ENCODE measurements around the gene ARR3. TPM values are rescaled to one million over a fixed set of nuclear protein-coding genes. Genes with fewer than 3 reads are reported as not detected.
"Not testable (repeated sequence)": the region's sequence is repeated elsewhere in the genome, so short reads cannot be mapped to it uniquely, and the experiment has no call there.

ARR3 gene
- polyA plus RNA-seq, 3 donors: not detected

DNA sequence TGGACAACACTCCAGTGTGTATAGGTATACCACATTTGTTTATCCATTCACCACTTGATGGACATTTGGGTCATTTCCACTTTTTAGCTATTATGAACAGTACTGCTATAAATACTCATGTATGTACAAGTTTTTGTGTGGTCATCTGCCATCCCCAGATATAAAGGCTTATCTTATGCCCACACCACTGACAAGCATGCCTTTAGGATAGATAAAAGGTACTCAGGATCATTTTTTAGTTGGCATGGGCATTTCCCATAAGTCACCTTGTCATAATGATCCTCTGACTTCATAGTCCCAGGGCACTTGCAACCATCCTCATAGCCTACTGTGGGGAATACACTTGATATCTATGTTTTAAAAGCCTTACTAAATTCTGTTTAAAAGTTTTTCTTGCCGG is 27.4 kb upstream of the ARR3 start:
- no peaks in the 10 kb centered on the region for H3K36me3 ChIP-seq (replicated peaks in 1 of 2; ENCODE audit: control insufficient read depth in 1 of 2, insufficient read depth in 2 of 2, low read length in 2 of 2)
- no peaks in the 10 kb centered on the region for H3K4me1 ChIP-seq (ENCODE audit: control insufficient read depth in 1 of 2, insufficient read depth in 2 of 2, low read length in 2 of 2)
- H3K27ac ChIP-seq (ENCODE audit: low read depth in 1 of 2, low read length in 2 of 2): no peak overlapping the region
- H3K9ac ChIP-seq (ENCODE audit: insufficient read depth, low read length, poor library complexity, severe bottlenecking): no peak overlapping the region
- Mint-ChIP-seq H3K27me3 (ENCODE audit: low read depth in 3 of 3) (peaks cover 0 to 3% (median 1%) of the 10 kb centered on the region in 3 donors), H3K36me3 (no peaks in the 10 kb centered on the region), H3K4me3 (no peak overlapping the region), H3K9me3 (no peaks in the 10 kb centered on the region), H3K27ac (no peak overlapping the region), H3K4me1 (no peaks in the 10 kb centered on the region)
- H3K4me3 ChIP-seq (replicated peaks in 1 of 3; ENCODE audit: low read depth in 2 of 3, low read length in 3 of 3): no peak overlapping the region
- no peak for DNase-seq
- no peaks in the 10 kb centered on the region for H3K9me3 ChIP-seq (replicated peaks in 1 of 2; ENCODE audit: control insufficient read depth in 1 of 2, insufficient read depth in 1 of 2, low read length in 2 of 2)
- peaks cover 0 to 2% of the 10 kb centered on the region in 2 donors for H3K27me3 ChIP-seq (ENCODE audit: control insufficient read depth in 2 of 2, insufficient read depth in 2 of 2, low read length in 2 of 2)
- no CpG with 5 or more reads among the region's 1 CpG for WGBS (ENCODE audit: insufficient coverage)
- no peak overlapping the region for H3K4me2 ChIP-seq (replicated peaks; ENCODE audit: extremely low read depth, low read length, poor library complexity, severe bottlenecking)
- intact Hi-C loops (cut with micrococcal nuclease): no loop called here
- TF ChIP-seq, protein P1, sequence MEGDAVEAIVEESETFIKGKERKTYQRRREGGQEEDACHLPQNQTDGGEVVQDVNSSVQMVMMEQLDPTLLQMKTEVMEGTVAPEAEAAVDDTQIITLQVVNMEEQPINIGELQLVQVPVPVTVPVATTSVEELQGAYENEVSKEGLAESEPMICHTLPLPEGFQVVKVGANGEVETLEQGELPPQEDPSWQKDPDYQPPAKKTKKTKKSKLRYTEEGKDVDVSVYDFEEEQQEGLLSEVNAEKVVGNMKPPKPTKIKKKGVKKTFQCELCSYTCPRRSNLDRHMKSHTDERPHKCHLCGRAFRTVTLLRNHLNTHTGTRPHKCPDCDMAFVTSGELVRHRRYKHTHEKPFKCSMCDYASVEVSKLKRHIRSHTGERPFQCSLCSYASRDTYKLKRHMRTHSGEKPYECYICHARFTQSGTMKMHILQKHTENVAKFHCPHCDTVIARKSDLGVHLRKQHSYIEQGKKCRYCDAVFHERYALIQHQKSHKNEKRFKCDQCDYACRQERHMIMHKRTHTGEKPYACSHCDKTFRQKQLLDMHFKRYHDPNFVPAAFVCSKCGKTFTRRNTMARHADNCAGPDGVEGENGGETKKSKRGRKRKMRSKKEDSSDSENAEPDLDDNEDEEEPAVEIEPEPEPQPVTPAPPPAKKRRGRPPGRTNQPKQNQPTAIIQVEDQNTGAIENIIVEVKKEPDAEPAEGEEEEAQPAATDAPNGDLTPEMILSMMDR (IDR thresholded peaks at IDR 0.05): no peak
- no peaks in the 10 kb centered on the region for H3K79me2 ChIP-seq (ENCODE audit: insufficient read depth, low read length)
- H2AFZ ChIP-seq (ENCODE audit: insufficient read depth, low read depth, low read length, poor library complexity, severe bottlenecking): no peak overlapping the region
- no peaks in the 10 kb centered on the region for H4K20me1 ChIP-seq (ENCODE audit: insufficient read depth, low read length)

DNA sequence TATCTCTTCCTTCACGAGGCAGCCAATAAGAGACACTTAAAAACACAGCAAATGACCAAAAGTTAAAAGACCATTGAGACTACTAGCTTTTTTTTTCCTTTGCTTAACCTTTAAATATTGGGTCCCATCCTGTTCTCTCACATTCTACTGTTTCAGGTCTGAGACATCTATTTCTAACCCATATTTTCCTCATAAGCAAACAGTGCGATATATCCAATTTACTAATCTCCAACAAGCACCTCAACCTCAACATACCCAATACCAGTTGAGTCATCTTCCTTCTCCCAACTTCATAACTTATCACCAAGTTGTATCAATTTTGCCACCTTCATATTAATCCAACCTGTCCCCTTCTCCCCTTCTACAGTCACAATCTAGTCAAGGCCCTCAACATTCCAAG is 26.6 kb upstream of the ARR3 start:
- H3K27me3 ChIP-seq (ENCODE audit: control insufficient read depth in 2 of 2, insufficient read depth in 2 of 2, low read length in 2 of 2): peaks cover 0 to 2% of the 10 kb centered on the region in 2 donors
- H3K27me3 Mint-ChIP-seq (ENCODE audit: low read depth in 3 of 3): peaks cover 0 to 3% (median 1%) of the 10 kb centered on the region in 3 donors
- H2AFZ ChIP-seq (ENCODE audit: insufficient read depth, low read depth, low read length, poor library complexity, severe bottlenecking): no peak overlapping the region
- H3K36me3 ChIP-seq (replicated peaks in 1 of 2; ENCODE audit: control insufficient read depth in 1 of 2, insufficient read depth in 2 of 2, low read length in 2 of 2): no peaks in the 10 kb centered on the region
- intact Hi-C loops (cut with micrococcal nuclease): no loop called here
- no peaks in the 10 kb centered on the region for H3K4me1 ChIP-seq (ENCODE audit: control insufficient read depth in 1 of 2, insufficient read depth in 2 of 2, low read length in 2 of 2)
- H3K36me3 Mint-ChIP-seq: no peaks in the 10 kb centered on the region
- WGBS (ENCODE audit: insufficient coverage): no CpG with 5 or more reads among the region's 2 CpGs
- H3K79me2 ChIP-seq (ENCODE audit: insufficient read depth, low read length): no peaks in the 10 kb centered on the region
- DNase-seq: no peak
- no peak overlapping the region for H3K9ac ChIP-seq (ENCODE audit: insufficient read depth, low read length, poor library complexity, severe bottlenecking)
- no peaks in the 10 kb centered on the region for H3K9me3 ChIP-seq (replicated peaks in 1 of 2; ENCODE audit: control insufficient read depth in 1 of 2, insufficient read depth in 1 of 2, low read length in 2 of 2)
- no peak overlapping the region for H3K27ac Mint-ChIP-seq
- no peaks in the 10 kb centered on the region for H4K20me1 ChIP-seq (ENCODE audit: insufficient read depth, low read length)
- no peak overlapping the region for H3K4me3 ChIP-seq (replicated peaks in 1 of 3; ENCODE audit: low read depth in 2 of 3, low read length in 3 of 3)
- H3K27ac ChIP-seq (ENCODE audit: low read depth in 1 of 2, low read length in 2 of 2): no peak overlapping the region
- TF ChIP-seq, protein P1 (IDR thresholded peaks at IDR 0.05): no peak
- no peak overlapping the region for H3K4me3 Mint-ChIP-seq
- H3K9me3 Mint-ChIP-seq: no peaks in the 10 kb centered on the region
- no peaks in the 10 kb centered on the region for H3K4me1 Mint-ChIP-seq
- no peak overlapping the region for H3K4me2 ChIP-seq (replicated peaks; ENCODE audit: extremely low read depth, low read length, poor library complexity, severe bottlenecking)

DNA sequence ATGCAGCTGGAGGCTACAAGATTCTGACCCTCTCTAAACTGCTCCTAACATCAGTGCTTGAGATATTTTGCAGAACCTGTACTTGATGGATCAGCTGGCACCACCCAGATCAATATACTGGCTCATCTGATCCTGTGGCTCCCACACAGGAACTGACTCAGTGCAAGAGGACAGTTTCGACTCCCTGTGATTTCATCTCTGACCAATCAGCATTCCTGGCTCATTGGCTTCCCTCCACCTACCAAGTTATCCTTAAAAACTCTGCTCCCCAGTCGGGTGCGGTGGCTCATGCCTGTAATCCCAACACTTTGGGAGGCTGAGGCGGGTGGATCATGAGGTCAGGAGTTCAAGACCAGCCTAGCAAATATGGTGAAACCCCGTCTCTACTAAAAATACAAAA is 24.5 kb upstream of the ARR3 start:
- H3K79me2 ChIP-seq (ENCODE audit: insufficient read depth, low read length); H3K4me1 ChIP-seq (ENCODE audit: control insufficient read depth in 1 of 2, insufficient read depth in 2 of 2, low read length in 2 of 2); H3K4me1 Mint-ChIP-seq; H3K4me3 ChIP-seq (replicated peaks in 1 of 3; ENCODE audit: low read depth in 2 of 3, low read length in 3 of 3); H3K9ac ChIP-seq (ENCODE audit: insufficient read depth, low read length, poor library complexity, severe bottlenecking); H3K27ac Mint-ChIP-seq; H3K27me3 Mint-ChIP-seq (ENCODE audit: low read depth in 3 of 3); H3K27ac ChIP-seq (ENCODE audit: low read depth in 1 of 2, low read length in 2 of 2); H4K20me1 ChIP-seq (ENCODE audit: insufficient read depth, low read length); H2AFZ ChIP-seq (ENCODE audit: insufficient read depth, low read depth, low read length, poor library complexity, severe bottlenecking); H3K9me3 ChIP-seq (replicated peaks in 1 of 2; ENCODE audit: control insufficient read depth in 1 of 2, insufficient read depth in 1 of 2, low read length in 2 of 2); H3K36me3 Mint-ChIP-seq; H3K9me3 Mint-ChIP-seq; DNase-seq; H3K4me3 Mint-ChIP-seq; H3K4me2 ChIP-seq (replicated peaks; ENCODE audit: extremely low read depth, low read length, poor library complexity, severe bottlenecking); H3K27me3 ChIP-seq (ENCODE audit: control insufficient read depth in 2 of 2, insufficient read depth in 2 of 2, low read length in 2 of 2); H3K36me3 ChIP-seq (replicated peaks in 1 of 2; ENCODE audit: control insufficient read depth in 1 of 2, insufficient read depth in 2 of 2, low read length in 2 of 2); intact Hi-C loops (cut with micrococcal nuclease): not testable (repeated sequence)
- 90% methylated on average over 2 of the region's 5 CpGs for WGBS (ENCODE audit: insufficient coverage)

Measured in CD14-positive monocyte (primary cell).